ENCODE results near the gene PABPC1L. TPM values are rescaled to one million over a fixed set of nuclear protein-coding genes. Genes with fewer than 3 reads are reported as not detected.
A peak's percentile ranks its signal among the peaks of the same experiment; 100 is the strongest.

Gene PABPC1L
- total and polyA plus RNA-seq, 2 of the 13 experiments (the other 11 are each of a cell fraction or from before 2014, with no cell fraction given) = 30.8 to 252 TPM

DNA sequence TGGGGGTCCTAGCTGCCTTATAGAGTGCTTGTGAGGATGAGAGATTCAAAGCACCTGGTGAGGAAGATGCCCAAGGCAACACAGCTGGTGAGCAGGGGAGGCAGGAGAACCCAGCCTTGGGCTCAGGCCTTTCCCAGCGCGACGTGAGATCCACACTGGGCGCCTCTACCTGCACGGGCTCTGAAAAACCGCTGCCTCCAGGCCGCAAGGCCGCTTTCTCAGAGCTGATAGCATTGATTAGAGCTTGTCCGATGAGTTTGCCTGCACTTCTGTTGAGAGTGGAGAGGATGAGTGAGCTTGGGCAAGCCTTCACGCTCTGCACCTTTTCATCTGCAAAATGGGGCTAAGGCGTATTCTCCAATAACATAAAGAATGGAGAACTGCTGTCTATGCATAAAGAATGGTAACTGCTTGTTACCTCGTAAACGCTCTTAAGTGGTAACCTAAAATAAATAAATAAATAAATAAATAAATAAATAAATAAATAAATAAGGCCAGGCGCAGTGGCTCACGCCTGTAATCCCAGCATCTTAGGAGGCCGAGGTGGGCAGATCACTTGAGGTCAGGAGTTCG lies 916 bp downstream of the PABPC1L start (continued):
- peak; percentile 92; the same call in 1 of the 2 replicates for TF ChIP-seq ZNF572 (CRISPR knock-in tag; IDR thresholded peaks at IDR 0.05)
- TF ChIP-seq, protein P1, sequence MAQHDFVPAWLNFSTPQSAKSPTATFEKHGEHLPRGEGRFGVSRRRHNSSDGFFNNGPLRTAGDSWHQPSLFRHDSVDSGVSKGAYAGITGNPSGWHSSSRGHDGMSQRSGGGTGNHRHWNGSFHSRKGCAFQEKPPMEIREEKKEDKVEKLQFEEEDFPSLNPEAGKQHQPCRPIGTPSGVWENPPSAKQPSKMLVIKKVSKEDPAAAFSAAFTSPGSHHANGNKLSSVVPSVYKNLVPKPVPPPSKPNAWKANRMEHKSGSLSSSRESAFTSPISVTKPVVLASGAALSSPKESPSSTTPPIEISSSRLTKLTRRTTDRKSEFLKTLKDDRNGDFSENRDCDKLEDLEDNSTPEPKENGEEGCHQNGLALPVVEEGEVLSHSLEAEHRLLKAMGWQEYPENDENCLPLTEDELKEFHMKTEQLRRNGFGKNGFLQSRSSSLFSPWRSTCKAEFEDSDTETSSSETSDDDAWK (CRISPR knock-in tag; IDR thresholded peaks at IDR 0.05) = no peak
- TF ChIP-seq, protein P2, sequence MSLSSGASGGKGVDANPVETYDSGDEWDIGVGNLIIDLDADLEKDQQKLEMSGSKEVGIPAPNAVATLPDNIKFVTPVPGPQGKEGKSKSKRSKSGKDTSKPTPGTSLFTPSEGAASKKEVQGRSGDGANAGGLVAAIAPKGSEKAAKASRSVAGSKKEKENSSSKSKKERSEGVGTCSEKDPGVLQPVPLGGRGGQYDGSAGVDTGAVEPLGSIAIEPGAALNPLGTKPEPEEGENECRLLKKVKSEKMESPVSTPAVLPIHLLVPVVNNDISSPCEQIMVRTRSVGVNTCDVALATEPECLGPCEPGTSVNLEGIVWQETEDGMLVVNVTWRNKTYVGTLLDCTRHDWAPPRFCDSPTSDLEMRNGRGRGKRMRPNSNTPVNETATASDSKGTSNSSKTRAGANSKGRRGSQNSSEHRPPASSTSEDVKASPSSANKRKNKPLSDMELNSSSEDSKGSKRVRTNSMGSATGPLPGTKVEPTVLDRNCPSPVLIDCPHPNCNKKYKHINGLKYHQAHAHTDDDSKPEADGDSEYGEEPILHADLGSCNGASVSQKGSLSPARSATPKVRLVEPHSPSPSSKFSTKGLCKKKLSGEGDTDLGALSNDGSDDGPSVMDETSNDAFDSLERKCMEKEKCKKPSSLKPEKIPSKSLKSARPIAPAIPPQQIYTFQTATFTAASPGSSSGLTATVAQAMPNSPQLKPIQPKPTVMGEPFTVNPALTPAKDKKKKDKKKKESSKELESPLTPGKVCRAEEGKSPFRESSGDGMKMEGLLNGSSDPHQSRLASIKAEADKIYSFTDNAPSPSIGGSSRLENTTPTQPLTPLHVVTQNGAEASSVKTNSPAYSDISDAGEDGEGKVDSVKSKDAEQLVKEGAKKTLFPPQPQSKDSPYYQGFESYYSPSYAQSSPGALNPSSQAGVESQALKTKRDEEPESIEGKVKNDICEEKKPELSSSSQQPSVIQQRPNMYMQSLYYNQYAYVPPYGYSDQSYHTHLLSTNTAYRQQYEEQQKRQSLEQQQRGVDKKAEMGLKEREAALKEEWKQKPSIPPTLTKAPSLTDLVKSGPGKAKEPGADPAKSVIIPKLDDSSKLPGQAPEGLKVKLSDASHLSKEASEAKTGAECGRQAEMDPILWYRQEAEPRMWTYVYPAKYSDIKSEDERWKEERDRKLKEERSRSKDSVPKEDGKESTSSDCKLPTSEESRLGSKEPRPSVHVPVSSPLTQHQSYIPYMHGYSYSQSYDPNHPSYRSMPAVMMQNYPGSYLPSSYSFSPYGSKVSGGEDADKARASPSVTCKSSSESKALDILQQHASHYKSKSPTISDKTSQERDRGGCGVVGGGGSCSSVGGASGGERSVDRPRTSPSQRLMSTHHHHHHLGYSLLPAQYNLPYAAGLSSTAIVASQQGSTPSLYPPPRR (CRISPR knock-in tag; IDR thresholded peaks at IDR 0.05; ENCODE audit: borderline replicate concordance) = 0 out of 2 replicates have a peak, but pooled peaks have one; percentile 11
- no peak for TF ChIP-seq ZBTB20 (CRISPR knock-in tag; IDR thresholded peaks at IDR 0.05; ENCODE audit: borderline replicate concordance, low read depth)
- 0 out of 2 replicates have a peak, but pooled peaks have one; percentile 75 for TF ChIP-seq ZNF260 (CRISPR knock-in tag; IDR thresholded peaks at IDR 0.05; ENCODE audit: borderline replicate concordance, low read depth)
- 0 out of 2 replicates have a peak, but pooled peaks have one; percentile 15 for TF ChIP-seq ZNF441 (CRISPR knock-in tag; IDR thresholded peaks at IDR 0.05; ENCODE audit: borderline replicate concordance)
- peak; percentile 45; the same call in 1 of the 2 replicates for TF ChIP-seq SETDB1 (CRISPR knock-in tag; IDR thresholded peaks at IDR 0.05; ENCODE audit: borderline replicate concordance)
- peak; percentile 79; the same call in 1 of the 2 replicates for TF ChIP-seq ZNF251 (CRISPR knock-in tag; IDR thresholded peaks at IDR 0.05)
- TF ChIP-seq ZNF232 (CRISPR knock-in tag; IDR thresholded peaks at IDR 0.05; ENCODE audit: borderline replicate concordance) = 0 out of 2 replicates have a peak, but pooled peaks have one; percentile 2
- TF ChIP-seq ZNF484 (CRISPR knock-in tag; IDR thresholded peaks at IDR 0.05; ENCODE audit: borderline replicate concordance, low read depth) = 0 out of 2 replicates have a peak, but pooled peaks have one; percentile 23
- peak; percentile 12; the same call in 1 of the 2 replicates for TF ChIP-seq EEA1 (CRISPR knock-in tag; IDR thresholded peaks at IDR 0.05; ENCODE audit: borderline replicate concordance)
- TF ChIP-seq ZNF746 (CRISPR knock-in tag; IDR thresholded peaks at IDR 0.05) = 0 out of 2 replicates have a peak, but pooled peaks have one; percentile 5
- TF ChIP-seq ZNF878 (CRISPR knock-in tag; IDR thresholded peaks at IDR 0.05) = peak; percentile 12; the same call in 1 of the 2 replicates
- no peak; the same call in 1 of the 2 replicates for TF ChIP-seq ZNF891 (CRISPR knock-in tag; IDR thresholded peaks at IDR 0.05)
- peak; percentile 36; the same call in 1 of the 2 replicates for TF ChIP-seq ZNF446 (CRISPR knock-in tag; IDR thresholded peaks at IDR 0.05)
- peak; percentile 61; the same call in 1 of the 2 replicates for TF ChIP-seq CHD4 (IDR thresholded peaks at IDR 0.05; ENCODE audit: borderline replicate concordance, low read length)
- peak; percentile 25; the same call in 1 of the 2 replicates for TF ChIP-seq ZNF709 (CRISPR knock-in tag; IDR thresholded peaks at IDR 0.05)
- TF ChIP-seq DR1 (CRISPR knock-in tag; IDR thresholded peaks at IDR 0.05) = 0 out of 2 replicates have a peak, but pooled peaks have one; percentile 11
- peak; percentile 17 for TF ChIP-seq TEAD3 (CRISPR knock-in tag; optimal IDR thresholded peaks at IDR 0.05; ENCODE audit: borderline replicate concordance)
- TF ChIP-seq, protein P3, sequence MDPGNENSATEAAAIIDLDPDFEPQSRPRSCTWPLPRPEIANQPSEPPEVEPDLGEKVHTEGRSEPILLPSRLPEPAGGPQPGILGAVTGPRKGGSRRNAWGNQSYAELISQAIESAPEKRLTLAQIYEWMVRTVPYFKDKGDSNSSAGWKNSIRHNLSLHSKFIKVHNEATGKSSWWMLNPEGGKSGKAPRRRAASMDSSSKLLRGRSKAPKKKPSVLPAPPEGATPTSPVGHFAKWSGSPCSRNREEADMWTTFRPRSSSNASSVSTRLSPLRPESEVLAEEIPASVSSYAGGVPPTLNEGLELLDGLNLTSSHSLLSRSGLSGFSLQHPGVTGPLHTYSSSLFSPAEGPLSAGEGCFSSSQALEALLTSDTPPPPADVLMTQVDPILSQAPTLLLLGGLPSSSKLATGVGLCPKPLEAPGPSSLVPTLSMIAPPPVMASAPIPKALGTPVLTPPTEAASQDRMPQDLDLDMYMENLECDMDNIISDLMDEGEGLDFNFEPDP (CRISPR knock-in tag; conservative IDR thresholded peaks at IDR 0.05) = 0 out of 2 replicates have a peak, but pooled peaks have one; percentile 32
- peak; percentile 33; the same call in 1 of the 2 replicates for TF ChIP-seq ZNF792 (CRISPR knock-in tag; IDR thresholded peaks at IDR 0.05)
- TF ChIP-seq KLF15 (CRISPR knock-in tag; IDR thresholded peaks at IDR 0.05; ENCODE audit: borderline replicate concordance) = 0 out of 2 replicates have a peak, but pooled peaks have one; percentile 1

All from HepG2 (cell line).